RKO (cell line): Measurements from ENCODE around the gene ARHGEF40.

ENCODE experiments used
- DNase-seq: peaks from one replicate; pipeline ENCODE4 v3.0.0-alpha.2; 2016; ENCODE audit warnings: low spot score

Gene ARHGEF40

GRCh38 chr14:21098076-21098891 lies 28.2 kb downstream of the ARHGEF40 start, which contains the start of gene ZNF219:
ZNF219 (minus strand) TSS chr14:21098655; CDS start chr14:21093591, 5,064 bp downstream.
- peak; percentile 50 for DNase-seq

GRCh38 chr14:21098892-21099595 lies 28.9 kb downstream of the ARHGEF40 start:
- peak; percentile 37 for DNase-seq

GRCh38 chr14:21099596-21099985 lies 29.5 kb downstream of the ARHGEF40 start:
- DNase-seq, result no peak

- no peak for DNase-seq
Measured at GRCh38 chr14:21100931-21101330, 30.8 kb downstream of the ARHGEF40 start, which contains the start of gene TMEM253. TMEM253 (plus strand) TSS chr14:21101066; CDS start chr14:21101344, 278 bp downstream.

GRCh38 chr14:21101802-21102413 lies 31.8 kb downstream of the ARHGEF40 start:
- DNase-seq, result peak; percentile 64

- DNase-seq, result peak; percentile 50
Measured at GRCh38 chr14:21102521-21103410, 32.7 kb downstream of the ARHGEF40 start.

- no peak for DNase-seq
Measured at GRCh38 chr14:21103411-21103709, 33.3 kb downstream of the ARHGEF40 start.

- peak; percentile 96 for DNase-seq
Measured at GRCh38 chr14:21103710-21104447, 33.8 kb downstream of the ARHGEF40 start.

GRCh38 chr14:21104448-21105060 lies 34.5 kb downstream of the ARHGEF40 start:
- peak; percentile 89 for DNase-seq

- DNase-seq, result no peak
Measured at GRCh38 chr14:21105095-21105494, 35.0 kb downstream of the ARHGEF40 start.

GRCh38 chr14:21106176-21106497 lies 36.0 kb downstream of the ARHGEF40 start:
- DNase-seq, result no peak

GRCh38 chr14:21106498-21107282 lies 36.6 kb downstream of the ARHGEF40 start:
- DNase-seq, result peak; percentile 83

- no peak for DNase-seq
Measured at GRCh38 chr14:21107283-21107800, 37.2 kb downstream of the ARHGEF40 start.

- no peak for DNase-seq
Measured at GRCh38 chr14:21108791-21109190, 38.7 kb downstream of the ARHGEF40 start.

- DNase-seq, result no peak
Measured at GRCh38 chr14:21109377-21110138, 39.5 kb downstream of the ARHGEF40 start.

GRCh38 chr14:21112255-21112654 lies 42.2 kb downstream of the ARHGEF40 start:
- DNase-seq, result no peak

GRCh38 chr14:21113369-21113768 lies 43.3 kb downstream of the ARHGEF40 start:
- DNase-seq, result no peak

- DNase-seq, result no peak
Measured at GRCh38 chr14:21118933-21119332, 48.8 kb downstream of the ARHGEF40 start.

- DNase-seq, result no peak
Measured at GRCh38 chr14:21120686-21121085, 50.6 kb downstream of the ARHGEF40 start.
